ENCODE results near the gene TNC.
"Not testable (repeated sequence)": the region's sequence is repeated elsewhere in the genome, so short reads cannot be mapped to it uniquely, and the experiment has no call there.

- TF ChIP-seq EZH2 (IDR thresholded peaks at IDR 0.05; ENCODE audit: borderline replicate concordance, low read length); CTCF (conservative IDR thresholded peaks at IDR 0.05 in 1 of 2, IDR thresholded peaks at IDR 0.05 in 1 of 2; ENCODE audit: extremely low read depth in 1 of 2, insufficient read depth in 1 of 2, low read depth in 1 of 2, low read length in 2 of 2): not testable (repeated sequence)
These were observed 10.8 kb upstream of the TNC start for GRCh38 chr9:115128726-115129125.

All from mammary epithelial cell (primary cell).